ENCODE measurements around the gene TEKT2.

DNA sequence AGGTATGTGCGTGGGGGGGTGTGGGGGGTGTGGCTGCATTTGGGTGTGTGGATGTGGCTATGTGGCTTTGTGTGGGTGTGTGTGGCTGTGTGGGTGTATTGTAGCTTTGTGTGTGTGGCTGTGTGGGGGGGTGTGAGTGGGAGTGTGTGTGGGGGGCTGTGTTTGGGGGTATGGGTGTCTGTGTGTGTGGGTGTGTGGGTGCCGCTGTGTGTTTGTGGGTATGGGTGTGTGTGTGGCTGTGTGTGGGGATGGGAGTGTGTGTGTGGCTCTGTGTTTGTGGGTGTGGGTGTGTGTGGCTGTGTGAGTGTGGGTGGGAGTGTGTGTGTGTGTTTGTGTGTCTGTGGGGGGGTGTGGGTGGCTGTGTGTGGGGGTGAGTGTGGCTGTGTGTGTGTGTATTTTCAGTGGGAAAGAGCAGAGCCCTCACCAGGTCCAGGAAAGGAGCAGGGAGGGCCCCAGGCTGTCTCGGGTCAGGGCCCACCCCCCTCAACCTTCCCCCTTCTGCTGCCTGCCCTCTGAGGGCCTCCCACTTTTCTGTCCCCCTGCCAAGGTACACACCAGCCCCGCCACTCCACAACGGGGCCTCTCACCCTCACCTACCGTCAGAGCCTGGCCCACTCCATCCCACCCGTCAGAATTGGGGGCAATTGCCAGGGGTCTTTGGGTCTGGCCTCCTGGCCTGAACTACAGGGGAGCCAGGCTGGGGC, 43.1 kb downstream of the TEKT2 start:
- TF ChIP-seq, protein P1, sequence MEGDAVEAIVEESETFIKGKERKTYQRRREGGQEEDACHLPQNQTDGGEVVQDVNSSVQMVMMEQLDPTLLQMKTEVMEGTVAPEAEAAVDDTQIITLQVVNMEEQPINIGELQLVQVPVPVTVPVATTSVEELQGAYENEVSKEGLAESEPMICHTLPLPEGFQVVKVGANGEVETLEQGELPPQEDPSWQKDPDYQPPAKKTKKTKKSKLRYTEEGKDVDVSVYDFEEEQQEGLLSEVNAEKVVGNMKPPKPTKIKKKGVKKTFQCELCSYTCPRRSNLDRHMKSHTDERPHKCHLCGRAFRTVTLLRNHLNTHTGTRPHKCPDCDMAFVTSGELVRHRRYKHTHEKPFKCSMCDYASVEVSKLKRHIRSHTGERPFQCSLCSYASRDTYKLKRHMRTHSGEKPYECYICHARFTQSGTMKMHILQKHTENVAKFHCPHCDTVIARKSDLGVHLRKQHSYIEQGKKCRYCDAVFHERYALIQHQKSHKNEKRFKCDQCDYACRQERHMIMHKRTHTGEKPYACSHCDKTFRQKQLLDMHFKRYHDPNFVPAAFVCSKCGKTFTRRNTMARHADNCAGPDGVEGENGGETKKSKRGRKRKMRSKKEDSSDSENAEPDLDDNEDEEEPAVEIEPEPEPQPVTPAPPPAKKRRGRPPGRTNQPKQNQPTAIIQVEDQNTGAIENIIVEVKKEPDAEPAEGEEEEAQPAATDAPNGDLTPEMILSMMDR (IDR thresholded peaks at IDR 0.05), result no peak
- TF ChIP-seq POLR2A (IDR thresholded peaks at IDR 0.05), result no peak
